GM12865 (cell line): Measurements from ENCODE around the gene INHBB.

Source experiments
- DNase-seq: peaks from one replicate; pipeline ENCODE4 v3.0.0; 2010; ENCODE audit warnings: low read depth
- H3K4me3 ChIP-seq: 2 replicates; pipeline ENCODE4 v1.5.1; 2011; ENCODE audit warnings: mild to moderate bottlenecking, low read depth, low read length, control low read depth
- CTCF ChIP-seq: IDR thresholded peaks from 2 replicates; pipeline ENCODE4 v1.5.1; 2011; ENCODE audit warnings: low read length, control low read depth, low read depth, inconsistent platforms; ENCODE audit not compliant: insufficient read depth; ENCODE audit errors: missing control alignments

The INHBB gene

GRCh38 chr2:120312076-120312475 lies 33.9 kb upstream of the INHBB start:
- no peak overlapping the region for H3K4me3 ChIP-seq
- DNase-seq, result no peak
- no peak for TF ChIP-seq CTCF

GRCh38 chr2:120312860-120313694 lies 32.9 kb upstream of the INHBB start:
- peak overlapping the region; percentile 11 for H3K4me3 ChIP-seq
- DNase-seq, result peak; percentile 81
- TF ChIP-seq CTCF, result peak; percentile 85

GRCh38 chr2:120313695-120314615 lies 32.0 kb upstream of the INHBB start:
- H3K4me3 ChIP-seq, result no peak overlapping the region
- DNase-seq, result no peak
- no peak for TF ChIP-seq CTCF

GRCh38 chr2:120314690-120315366 lies 31.1 kb upstream of the INHBB start:
- DNase-seq, result no peak
- H3K4me3 ChIP-seq, result no peak overlapping the region
- no peak for TF ChIP-seq CTCF

GRCh38 chr2:120315367-120316033 lies 30.4 kb upstream of the INHBB start:
- DNase-seq, result no peak
- no peak overlapping the region for H3K4me3 ChIP-seq
- TF ChIP-seq CTCF, result no peak

- TF ChIP-seq CTCF, result no peak
- H3K4me3 ChIP-seq, result no peak overlapping the region
- no peak for DNase-seq
Measured at GRCh38 chr2:120316071-120316470, 29.9 kb upstream of the INHBB start.
